Fibroblast of lung (primary cell): ENCODE results near the gene TRAPPC2.

Experiments
- EZH2 ChIP-seq: IDR thresholded peaks from 2 replicates; pipeline ENCODE4 v1.5.1; 2012; ENCODE audit warnings: low read length, control low read depth, mild to moderate bottlenecking; ENCODE audit errors: missing control alignments
- TF ChIP-seq, protein P1 (sequence below), 2 donors: IDR thresholded peaks in 1 of 2; conservative IDR thresholded peaks in 1 of 2; 1 replicate in 1 of 2; 2 replicates in 1 of 2; pipeline ENCODE4 v1.5.1; 2011 to 2012; ENCODE audit warnings: low read length in 2 of 2, control low read depth in 1 of 2, inconsistent platforms in 1 of 2, low read depth in 1 of 2, mild to moderate bottlenecking in 1 of 2

DNA sequence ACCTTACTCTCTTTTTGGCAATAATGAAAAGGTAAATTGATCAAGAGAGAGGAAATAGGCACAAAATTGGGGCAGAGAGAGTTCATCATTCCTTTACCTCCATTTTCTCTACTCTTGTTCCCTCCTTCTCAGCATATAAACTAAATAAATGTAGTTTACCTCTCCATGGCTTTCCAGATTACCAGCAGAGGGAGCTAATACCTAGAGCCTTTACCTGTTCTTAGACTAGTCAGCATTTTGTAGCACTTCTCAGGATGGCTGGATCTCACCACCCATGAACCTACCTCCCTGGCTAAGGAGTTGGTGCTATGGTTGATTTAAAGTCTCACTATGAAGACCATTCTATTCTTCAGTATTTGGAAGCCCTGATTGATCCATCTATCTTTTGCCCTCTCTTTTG is 15.8 kb upstream of the TRAPPC2 start:
- TF ChIP-seq, protein P1, sequence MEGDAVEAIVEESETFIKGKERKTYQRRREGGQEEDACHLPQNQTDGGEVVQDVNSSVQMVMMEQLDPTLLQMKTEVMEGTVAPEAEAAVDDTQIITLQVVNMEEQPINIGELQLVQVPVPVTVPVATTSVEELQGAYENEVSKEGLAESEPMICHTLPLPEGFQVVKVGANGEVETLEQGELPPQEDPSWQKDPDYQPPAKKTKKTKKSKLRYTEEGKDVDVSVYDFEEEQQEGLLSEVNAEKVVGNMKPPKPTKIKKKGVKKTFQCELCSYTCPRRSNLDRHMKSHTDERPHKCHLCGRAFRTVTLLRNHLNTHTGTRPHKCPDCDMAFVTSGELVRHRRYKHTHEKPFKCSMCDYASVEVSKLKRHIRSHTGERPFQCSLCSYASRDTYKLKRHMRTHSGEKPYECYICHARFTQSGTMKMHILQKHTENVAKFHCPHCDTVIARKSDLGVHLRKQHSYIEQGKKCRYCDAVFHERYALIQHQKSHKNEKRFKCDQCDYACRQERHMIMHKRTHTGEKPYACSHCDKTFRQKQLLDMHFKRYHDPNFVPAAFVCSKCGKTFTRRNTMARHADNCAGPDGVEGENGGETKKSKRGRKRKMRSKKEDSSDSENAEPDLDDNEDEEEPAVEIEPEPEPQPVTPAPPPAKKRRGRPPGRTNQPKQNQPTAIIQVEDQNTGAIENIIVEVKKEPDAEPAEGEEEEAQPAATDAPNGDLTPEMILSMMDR (conservative IDR thresholded peaks at IDR 0.05 in 1 of 2, IDR thresholded peaks at IDR 0.05 in 1 of 2; ENCODE audit: low read depth in 1 of 2, low read length in 2 of 2), result peak; percentile 23 to 48
- no peak for TF ChIP-seq EZH2
